Inflammatory macrophage treated with lipopolysaccharide for 1 hour (primary cell): ENCODE results near the gene DNER.
"Not testable (repeated sequence)": the region's sequence is repeated elsewhere in the genome, so short reads cannot be mapped to it uniquely, and the experiment has no call there.

Source experiments
- DNase-seq, 2 donors: peaks; one replicate each; pipeline ENCODE4 v3.0.0-alpha.2; 2020 to 2022

DNER gene

GRCh38 chr2:229376866-229377265, 337.5 kb downstream of the DNER start:
- no peak for DNase-seq

- DNase-seq, result no peak
Measured at GRCh38 chr2:229375251-229375650, 339.1 kb downstream of the DNER start.

- not testable (repeated sequence) for DNase-seq
Measured at GRCh38 chr2:229373311-229373710, 341.0 kb downstream of the DNER start.

GRCh38 chr2:229372207-229372606, 342.1 kb downstream of the DNER start:
- DNase-seq, result no peak

GRCh38 chr2:229371086-229371485, 343.3 kb downstream of the DNER start:
- DNase-seq, result no peak

- no peak for DNase-seq
Measured at GRCh38 chr2:229370509-229370908, 343.8 kb downstream of the DNER start.

- no peak for DNase-seq
Measured at GRCh38 chr2:229363185-229363814, 351.1 kb downstream of the DNER start.

- peak; percentile 24 to 55 for DNase-seq
Measured at GRCh38 chr2:229350883-229351282, 363.5 kb downstream of the DNER start.

- DNase-seq, result no peak
Measured at GRCh38 chr2:229350117-229350805, 364.1 kb downstream of the DNER start.

- peak in 1 of 2 donors; percentile 24 for DNase-seq
Measured at GRCh38 chr2:229348128-229348527, 366.2 kb downstream of the DNER start.

- DNase-seq, result no peak
Measured at GRCh38 chr2:229346816-229347540, 367.4 kb downstream of the DNER start.

- no peak for DNase-seq
Measured at GRCh38 chr2:229344955-229345354, 369.4 kb downstream of the DNER start.

GRCh38 chr2:229344151-229344551, 370.2 kb downstream of the DNER start:
- DNase-seq, result no peak

GRCh38 chr2:229343661-229344060, 370.7 kb downstream of the DNER start:
- DNase-seq, result no peak

GRCh38 chr2:229342376-229342775, 372.0 kb downstream of the DNER start:
- DNase-seq, result peak; percentile 21 to 53

- DNase-seq, result peak in 1 of 2 donors; percentile 42
Measured at GRCh38 chr2:229340086-229340760, 374.1 kb downstream of the DNER start.

GRCh38 chr2:229339618-229340017, 374.7 kb downstream of the DNER start:
- no peak for DNase-seq

GRCh38 chr2:229339171-229339570, 375.2 kb downstream of the DNER start:
- DNase-seq, result not testable (repeated sequence)

- DNase-seq, result no peak
Measured at GRCh38 chr2:229335877-229336346, 378.4 kb downstream of the DNER start.

- DNase-seq, result no peak
Measured at GRCh38 chr2:229335330-229335729, 379.0 kb downstream of the DNER start.

GRCh38 chr2:229330952-229331351, 383.4 kb downstream of the DNER start:
- peak; percentile 89 to 94 for DNase-seq

GRCh38 chr2:229319558-229319957, 394.8 kb downstream of the DNER start:
- no peak for DNase-seq

- DNase-seq, result peak; percentile 63 to 64
Measured at GRCh38 chr2:229314117-229314516, 400.2 kb downstream of the DNER start.
